OCI-LY3 (cell line): ENCODE measurements around the gene CD302.

Source experiments
- CTCF ChIP-seq: fragments of 200-600, 300-600 bp; sonication (generic); IDR thresholded peaks from 2 replicates; pipeline ENCODE4 v1.5.1; 2014; ENCODE audit warnings: antibody characterized with exemption, low read length, low read depth
- EZH2phosphoT487 ChIP-seq: fragments of 200-600 bp; shearing (Covaris generic); IDR thresholded peaks from 2 replicates; pipeline ENCODE4 v1.6.1; 2018; ENCODE audit warnings: antibody characterized with exemption, mixed run types, low read depth

- TF ChIP-seq CTCF (no peak), EZH2phosphoT487 (no peak)
These were observed 31.4 kb upstream of the CD302 start for GRCh38 chr2:159829376-159829775.
